Activated CD4-positive, alpha-beta T cell treated with anti-CD3 and anti-CD28 coated beads, Interleukin-2, amount 50 U/mL, for 16 hours (primary cell): ENCODE results near the gene RAD23B.

Source experiments
- DNase-seq: peaks from one replicate; pipeline ENCODE4 v3.0.0-alpha.2; 2020

The RAD23B gene

DNA sequence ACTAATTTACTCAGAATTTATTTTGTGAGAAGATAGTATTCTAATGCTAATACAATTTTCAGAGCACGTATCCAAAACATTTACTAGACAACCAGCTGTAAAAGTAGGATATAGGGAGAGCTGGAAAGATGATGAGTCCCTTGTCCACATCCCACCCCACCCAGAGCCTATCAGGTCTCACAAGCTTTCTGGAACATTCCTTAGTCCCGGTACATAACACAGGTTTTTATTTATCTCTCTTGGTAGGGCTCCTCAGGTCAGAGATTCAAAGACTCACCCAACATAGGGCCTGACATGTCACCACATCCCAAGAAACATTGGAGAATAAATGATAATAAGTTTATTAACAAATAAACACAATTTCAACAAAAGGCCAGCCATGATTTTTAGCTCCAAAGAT lies 13.8 kb upstream of the RAD23B start:
- no peak for DNase-seq

GRCh38 chr9:107269681-107270080 lies 13.4 kb upstream of the RAD23B start:
- no peak for DNase-seq

- no peak for DNase-seq
These were observed 13.0 kb upstream of the RAD23B start for GRCh38 chr9:107270082-107270481.

DNA sequence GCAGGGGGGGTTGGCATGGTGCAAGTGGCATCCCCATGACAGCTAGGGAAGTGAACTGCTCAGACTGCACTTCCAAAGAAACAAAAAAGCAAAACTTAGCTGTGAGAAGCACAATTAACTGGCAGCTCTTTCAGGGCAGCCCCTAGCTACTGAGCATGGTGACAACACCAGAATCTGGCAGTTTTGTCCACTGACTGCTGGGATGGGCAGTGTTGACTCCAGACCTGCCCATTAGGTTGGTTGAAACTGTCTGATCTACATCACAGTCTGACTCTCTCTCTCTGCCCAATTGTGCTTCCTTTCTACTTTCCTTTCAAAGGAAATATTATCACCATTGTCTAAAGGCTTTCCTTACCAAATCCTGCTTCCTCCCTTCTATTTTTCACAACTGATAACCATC lies 12.5 kb upstream of the RAD23B start:
- DNase-seq: no peak

DNA sequence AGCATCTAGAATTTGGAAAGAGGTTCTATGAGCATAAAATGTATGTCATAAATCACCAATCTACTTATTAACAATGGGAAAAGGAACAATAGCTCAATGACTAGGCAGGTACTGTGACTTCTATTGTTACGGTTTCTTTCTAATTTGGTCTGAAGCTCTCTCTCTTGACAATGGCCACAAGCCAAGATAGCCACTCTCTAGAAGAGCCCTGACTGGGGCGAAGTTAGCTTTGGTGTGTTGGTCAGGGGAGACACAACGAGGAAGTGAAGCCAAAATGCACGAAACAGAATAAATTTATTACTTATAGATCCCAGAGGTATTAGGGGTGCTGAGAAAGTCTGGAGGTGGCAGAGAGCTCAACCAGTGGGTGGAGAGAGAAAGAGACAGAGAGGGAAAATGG lies 9.4 kb upstream of the RAD23B start:
- no peak for DNase-seq

- DNase-seq: no peak
These were observed 9.0 kb upstream of the RAD23B start for GRCh38 chr9:107274096-107274495.

GRCh38 chr9:107274953-107275422 lies 8.1 kb upstream of the RAD23B start:
- DNase-seq: no peak

GRCh38 chr9:107275530-107275929 lies 7.5 kb upstream of the RAD23B start:
- DNase-seq: no peak

GRCh38 chr9:107276966-107277710 lies 5.9 kb upstream of the RAD23B start:
- no peak for DNase-seq

- DNase-seq: no peak
These were observed 5.3 kb upstream of the RAD23B start for GRCh38 chr9:107277801-107278200.

- DNase-seq: no peak
These were observed 4.0 kb upstream of the RAD23B start for GRCh38 chr9:107279086-107279485.

DNA sequence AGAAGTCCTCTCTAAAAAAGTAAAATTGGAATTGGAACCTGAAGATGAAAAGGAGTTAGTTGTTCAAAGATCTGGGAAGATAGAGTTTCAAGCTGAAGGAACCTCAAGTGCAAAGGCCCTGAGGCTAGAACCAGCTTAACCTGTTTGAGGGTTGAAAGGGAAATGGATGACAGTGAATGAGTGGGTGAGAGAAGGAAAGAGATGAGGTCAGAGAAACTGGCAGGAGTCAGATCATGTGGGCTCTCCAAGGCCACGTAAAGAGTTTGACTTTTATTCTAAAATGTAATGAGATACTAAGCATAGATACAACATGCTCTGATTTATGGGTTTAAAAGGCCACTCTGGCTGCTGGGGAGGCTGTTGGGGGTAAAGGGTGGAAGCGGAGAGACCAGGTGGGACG lies 2.5 kb upstream of the RAD23B start:
- DNase-seq: no peak

DNA sequence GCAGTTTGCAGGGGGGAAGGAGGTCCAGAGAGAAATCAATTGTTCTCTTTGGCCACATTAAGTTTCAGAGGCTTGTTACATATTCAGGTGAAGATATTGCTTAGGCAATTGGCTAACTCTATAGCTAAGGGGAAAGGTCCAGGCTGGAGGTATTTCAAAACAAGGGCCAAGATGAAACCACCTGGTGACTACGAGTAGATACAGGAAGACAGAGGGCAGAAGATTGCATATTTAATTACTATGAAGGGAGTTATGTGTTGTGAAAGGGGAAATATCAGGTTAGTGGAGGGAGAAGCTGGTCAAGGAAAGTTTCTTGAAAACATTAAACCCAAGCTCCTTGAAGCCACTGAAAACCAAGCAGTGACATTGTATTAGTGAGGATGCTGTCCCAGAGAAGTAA lies 1.9 kb upstream of the RAD23B start:
- DNase-seq: no peak

GRCh38 chr9:107281922-107282667 lies 984 bp upstream of the RAD23B start:
- DNase-seq: no peak

DNA sequence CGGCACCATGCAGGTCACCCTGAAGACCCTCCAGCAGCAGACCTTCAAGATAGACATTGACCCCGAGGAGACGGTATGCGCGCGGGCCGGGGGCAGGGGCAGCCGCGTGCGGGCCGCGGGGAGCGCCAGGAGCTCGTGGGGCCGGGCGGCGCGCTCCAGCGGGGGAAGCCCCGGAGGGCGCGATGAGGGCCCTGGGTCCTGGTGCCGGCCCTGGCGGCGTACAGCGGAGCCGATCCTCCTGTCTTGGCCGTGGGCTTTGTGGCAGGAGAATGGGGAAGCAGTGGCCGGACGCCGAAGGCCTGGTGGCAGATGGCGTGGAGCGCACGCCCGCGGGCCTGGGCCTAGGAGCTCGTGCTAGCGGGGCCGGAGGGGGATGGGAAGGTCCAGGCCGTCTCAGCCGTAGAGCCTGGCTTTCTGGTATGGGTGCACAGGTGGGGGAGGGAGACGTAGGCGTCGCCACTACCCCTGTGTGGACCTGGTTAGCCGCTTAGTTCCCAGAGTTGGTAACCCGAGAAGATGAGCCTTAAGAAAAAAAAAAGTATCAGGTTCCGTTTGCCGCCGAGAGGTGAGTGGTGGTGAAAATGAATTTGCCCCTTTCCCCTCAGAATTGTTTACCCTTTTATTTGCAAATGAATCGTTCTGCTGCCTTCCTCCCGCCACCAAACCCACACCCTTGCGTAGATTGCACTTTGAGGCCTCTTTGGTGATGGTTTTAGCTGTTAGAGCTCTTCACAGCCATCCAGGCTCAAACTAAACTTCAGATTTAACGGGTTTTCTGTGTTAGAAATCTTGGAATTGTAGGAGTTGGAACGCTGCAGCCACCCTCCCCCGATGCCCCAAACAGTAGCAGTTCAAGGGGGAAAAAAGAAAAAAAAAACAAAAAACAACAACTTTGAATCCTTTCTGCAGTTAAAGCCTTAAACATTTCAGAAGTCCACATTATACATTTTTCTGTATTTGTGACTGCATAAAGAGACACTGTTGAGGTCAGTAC lies 841 bp downstream of the RAD23B start:
- peak; percentile 76 for DNase-seq

DNA sequence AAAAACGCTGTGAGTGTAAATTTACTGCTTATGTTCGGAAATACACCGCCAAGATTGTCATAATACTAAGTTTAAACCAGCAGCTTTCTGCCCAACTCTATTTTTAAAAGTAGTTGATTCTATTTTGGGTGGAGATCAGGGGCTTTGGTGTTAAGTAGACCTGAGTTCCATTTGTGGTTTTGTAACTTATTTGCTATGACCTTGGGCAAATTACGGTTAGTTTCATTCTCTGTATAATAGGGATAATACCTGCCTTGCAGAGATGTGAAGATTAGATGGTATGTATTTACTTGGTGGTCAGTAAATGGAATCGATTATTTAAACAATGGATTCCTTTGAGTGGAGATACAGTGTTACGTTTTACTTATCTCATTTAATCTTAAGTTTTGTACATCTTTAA lies 1.6 kb downstream of the RAD23B start:
- DNase-seq: no peak

GRCh38 chr9:107285286-107285685 lies 2.2 kb downstream of the RAD23B start:
- DNase-seq: no peak

DNA sequence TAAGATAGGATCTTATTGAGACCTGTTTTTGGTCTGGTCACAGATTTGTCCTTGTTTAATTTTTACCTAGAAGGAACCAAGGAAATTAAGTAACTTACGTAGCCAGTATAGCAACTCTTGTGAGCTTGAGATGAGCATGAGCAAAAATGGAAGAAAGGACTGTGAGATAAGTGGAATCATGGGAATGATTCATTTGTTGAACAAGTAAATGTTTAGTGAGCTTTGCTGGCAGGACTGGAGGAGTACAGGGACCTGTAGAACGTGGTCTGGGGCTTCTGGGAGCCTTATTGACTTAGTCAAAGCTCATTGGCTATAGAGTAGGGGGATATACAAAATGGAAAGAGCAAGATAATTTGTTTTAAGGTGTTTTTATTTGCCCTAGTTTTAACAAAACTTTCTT lies 3.0 kb downstream of the RAD23B start:
- DNase-seq: peak; percentile 30

GRCh38 chr9:107288701-107289100 lies 5.6 kb downstream of the RAD23B start:
- DNase-seq: no peak

DNA sequence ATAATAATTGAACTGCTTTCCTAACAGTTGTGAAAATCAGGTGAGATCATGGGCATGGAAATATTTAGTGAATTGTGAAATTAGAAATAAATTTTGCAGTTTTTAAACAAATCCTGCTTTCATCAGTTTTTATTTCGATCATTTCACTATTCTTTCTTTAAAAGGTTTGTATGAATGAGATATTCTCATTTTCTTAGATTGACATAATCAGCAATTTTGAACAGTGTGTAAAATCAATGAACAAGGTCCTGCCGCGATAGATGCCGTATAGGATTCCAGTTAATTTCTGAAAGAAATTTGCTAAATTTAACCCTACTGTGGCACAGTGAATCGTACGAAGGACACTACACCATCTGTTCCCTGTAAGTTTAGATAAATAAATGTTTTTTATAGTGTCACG lies 7.5 kb downstream of the RAD23B start:
- DNase-seq: no peak

GRCh38 chr9:107292821-107293542 lies 9.9 kb downstream of the RAD23B start:
- no peak for DNase-seq

DNA sequence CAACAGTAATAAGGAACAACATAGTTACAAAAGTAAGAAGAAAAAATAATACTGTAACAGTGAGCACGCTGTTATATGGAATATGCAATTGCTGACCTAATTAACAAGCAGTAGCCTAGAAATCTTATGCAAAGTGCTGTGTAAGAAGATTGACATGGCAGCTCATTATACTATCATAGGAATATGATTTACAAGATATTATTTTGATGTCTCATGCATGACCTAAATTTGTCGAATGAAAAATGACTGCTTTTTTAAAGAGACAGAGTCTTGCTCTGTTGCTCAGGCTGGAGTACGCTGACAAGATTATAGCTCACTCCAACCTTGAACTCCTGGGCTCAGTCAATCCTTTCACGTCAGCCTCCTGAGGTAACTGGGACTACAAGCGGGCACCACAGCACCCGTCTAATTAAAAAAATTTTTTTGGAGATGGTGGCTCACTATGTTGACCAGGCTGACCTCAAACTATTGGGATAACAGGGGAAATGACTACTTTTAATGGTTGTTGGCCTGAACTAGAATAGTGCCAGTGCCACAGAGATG lies 10.5 kb downstream of the RAD23B start:
- no peak for DNase-seq
